GM21825 (cell line): ENCODE results near the gene CACNA1D.

Experiments used
- ATAC-seq: cut with Tn5 transposase; IDR thresholded peaks from one replicate; pipeline ENCODE4 v1.9.1; 2021; ENCODE audit warnings: mild to moderate bottlenecking, moderate library complexity; ENCODE audit not compliant: unreplicated experiment

The CACNA1D gene

DNA sequence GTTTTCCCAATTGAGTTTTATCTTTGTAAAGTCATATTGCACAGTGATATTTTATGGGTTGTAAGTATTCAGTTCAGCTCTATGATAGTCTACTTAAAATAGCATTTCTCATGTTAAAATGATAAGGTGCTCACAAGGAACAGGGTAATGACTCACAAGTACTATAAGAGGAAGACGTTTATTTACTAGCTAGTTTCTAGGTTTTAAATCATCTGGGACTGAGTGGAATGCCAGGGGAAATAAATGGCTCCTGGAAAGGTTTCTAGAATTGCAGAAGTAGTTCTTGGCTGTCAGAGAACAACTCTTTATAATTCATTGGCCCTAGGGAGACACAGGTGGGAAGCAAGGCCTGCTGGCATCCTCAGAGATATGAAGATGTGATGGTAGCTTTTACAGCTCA lies 239.0 kb downstream of the CACNA1D start:
- ATAC-seq, result no peak

- no peak for ATAC-seq
Observed at GRCh38 chr3:53739966-53740365, 245.6 kb downstream of the CACNA1D start.

- no peak for ATAC-seq
Observed at GRCh38 chr3:53740956-53741355, 246.5 kb downstream of the CACNA1D start.

GRCh38 chr3:53744351-53744750 lies 249.9 kb downstream of the CACNA1D start:
- no peak for ATAC-seq

DNA sequence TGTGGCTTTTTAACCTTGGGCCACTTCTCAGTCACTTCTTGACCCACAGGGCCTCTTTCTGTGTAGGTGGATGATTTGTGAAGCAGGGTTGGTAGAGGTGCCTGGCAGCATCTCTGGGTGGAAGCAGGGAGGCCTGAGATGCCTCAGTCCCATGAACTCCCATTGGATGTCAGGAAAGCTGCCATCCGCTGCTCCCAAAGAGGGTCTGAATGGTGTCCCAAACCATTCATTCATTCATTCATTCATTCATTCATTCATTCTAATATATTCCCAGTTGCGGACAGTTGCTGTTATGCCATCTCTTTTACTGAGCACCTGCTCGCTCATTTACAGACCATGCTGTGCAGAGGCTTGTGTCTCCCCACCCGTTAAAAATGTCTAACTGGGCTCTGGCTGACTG lies 253.1 kb downstream of the CACNA1D start:
- ATAC-seq, result no peak

DNA sequence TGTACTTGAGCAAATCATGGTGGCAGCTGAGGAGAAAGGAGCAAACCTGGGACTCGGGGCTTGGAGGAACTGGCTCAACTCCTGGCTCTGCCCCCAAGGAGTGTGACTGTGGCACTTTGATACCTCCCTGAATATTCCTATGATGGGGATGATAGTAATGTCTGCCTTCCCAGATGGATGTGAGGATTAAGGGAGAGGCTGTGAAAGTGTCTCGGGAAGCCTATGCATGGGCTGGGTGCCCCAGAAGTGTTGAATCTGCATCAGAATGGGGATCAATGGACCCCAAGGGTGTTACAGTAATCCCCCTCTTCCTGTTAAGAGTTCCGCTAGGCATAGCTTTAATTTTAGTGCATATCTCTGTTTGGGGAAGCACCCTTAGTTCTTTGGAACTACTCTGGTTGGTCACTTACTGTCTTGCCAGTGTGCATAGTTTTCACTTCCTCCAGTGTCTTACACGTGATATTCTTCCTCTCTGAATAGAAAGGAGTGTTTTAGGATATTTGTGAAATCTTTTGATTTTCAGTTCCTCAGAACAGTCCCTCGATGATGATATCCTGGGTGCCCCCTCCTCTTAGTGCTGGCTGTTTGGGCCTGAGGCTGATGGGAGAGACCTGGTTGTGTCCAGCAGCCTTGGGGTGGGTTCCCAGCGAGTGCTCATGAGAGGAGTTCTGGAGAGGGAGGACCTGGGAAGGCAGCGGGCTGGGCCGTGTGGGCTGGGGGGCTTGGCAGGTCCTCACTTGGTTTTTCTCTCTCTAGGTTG lies 254.3 kb downstream of the CACNA1D start:
- ATAC-seq, result peak; percentile 85

- no peak for ATAC-seq
Observed at GRCh38 chr3:53749448-53749847, 255.0 kb downstream of the CACNA1D start.

DNA sequence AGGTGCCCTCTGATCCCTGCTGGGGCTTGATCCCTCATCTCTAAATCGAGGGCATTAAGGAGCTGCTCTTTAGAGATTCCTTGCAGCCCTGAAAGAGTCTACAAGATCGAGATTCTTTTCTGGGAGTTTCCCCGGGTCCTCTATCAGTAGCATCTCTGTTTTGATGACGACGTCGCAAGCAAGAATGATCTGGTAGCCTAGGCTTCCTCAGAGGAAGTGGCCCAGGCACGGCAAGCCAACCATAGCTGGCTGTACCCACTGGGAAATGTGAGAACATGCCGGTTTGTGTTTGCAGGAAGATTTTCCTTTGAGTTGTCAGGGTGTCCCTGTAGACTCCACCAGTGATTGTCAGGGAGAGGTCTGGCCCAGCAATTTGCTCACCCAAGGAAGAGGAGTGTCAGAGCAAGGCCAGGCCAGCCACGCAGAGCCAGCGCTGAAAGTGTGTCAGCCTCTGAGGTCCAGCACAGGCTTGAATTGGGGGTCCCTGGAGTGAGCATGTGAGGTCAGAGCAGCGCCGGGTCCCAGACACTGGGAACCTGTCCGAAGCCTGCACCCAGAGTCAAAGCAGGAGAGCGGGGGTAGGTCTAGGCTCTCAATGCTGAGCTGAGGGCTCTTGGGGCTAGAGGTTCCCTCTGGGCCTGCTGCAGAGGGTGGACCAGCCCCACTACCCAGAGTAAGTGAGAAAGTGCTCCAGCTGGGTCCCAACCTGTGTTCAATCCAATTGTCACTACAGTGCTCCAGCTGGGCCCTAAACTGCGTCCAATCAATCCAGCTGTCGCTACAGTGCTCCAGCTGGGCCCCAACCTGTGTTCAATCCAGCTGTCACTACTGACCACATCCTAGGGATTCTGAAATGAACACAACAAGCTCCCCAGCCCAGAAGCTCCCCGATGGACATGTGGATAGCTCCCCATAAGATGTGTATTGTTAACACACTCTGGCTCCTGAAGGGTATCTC lies 256.1 kb downstream of the CACNA1D start:
- ATAC-seq, result peak; percentile 26

DNA sequence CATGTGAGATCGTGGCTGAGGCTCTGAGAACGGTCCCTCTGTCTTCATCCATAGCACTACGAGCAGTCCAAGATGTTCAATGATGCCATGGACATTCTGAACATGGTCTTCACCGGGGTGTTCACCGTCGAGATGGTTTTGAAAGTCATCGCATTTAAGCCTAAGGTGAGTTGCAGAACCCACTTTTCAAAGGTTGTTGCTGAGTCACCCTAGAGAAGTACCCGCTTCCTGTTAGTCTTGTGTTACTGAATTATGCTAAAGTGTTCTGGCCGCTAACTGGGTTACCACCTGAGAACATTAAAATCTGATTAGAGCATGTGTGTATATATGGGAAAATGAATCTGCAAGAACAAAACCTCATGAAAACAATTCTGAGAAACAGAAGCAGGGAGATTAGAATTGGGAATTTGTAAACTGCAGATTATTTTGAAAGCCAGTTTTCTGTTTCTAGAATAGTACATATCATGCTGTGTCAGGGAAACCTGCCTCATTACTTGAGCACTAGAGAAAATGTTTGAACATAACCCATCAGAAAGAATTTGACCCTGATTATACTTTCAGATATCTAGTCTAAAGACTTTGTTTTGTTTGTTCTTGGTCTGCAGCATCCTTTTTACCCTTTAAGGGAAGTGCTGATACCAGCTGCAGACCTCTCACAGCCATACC lies 259.2 kb downstream of the CACNA1D start:
- ATAC-seq, result peak; percentile 35

- ATAC-seq, result no peak
Observed at GRCh38 chr3:53754325-53754724, 259.9 kb downstream of the CACNA1D start.

- no peak for ATAC-seq
Observed at GRCh38 chr3:53758846-53759245, 264.4 kb downstream of the CACNA1D start.

GRCh38 chr3:53763353-53763752 lies 268.9 kb downstream of the CACNA1D start:
- no peak for ATAC-seq

- no peak for ATAC-seq
Observed at GRCh38 chr3:53764026-53764775, 269.8 kb downstream of the CACNA1D start.

GRCh38 chr3:53765753-53766152 lies 271.3 kb downstream of the CACNA1D start:
- ATAC-seq, result no peak

DNA sequence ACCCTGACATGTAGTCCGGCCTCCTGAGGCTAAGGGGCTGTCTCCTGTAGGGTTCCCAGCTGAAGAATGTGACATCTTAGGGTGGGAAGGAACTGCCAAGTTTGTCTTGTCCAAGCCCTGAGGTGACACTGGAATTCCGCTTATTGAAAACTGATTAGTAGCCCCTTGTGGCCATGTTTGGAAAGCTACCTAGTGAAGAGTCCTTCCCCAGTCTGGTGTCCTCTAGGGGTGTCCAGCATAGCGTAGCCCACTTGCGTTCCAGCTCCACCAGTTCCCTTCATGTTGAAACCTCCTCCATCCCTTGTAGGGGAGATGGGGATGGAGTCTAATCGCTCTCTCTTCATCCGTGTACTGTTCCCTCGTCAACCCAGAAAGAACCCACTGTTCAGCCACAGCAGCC lies 272.3 kb downstream of the CACNA1D start:
- ATAC-seq, result no peak

GRCh38 chr3:53768478-53769459 lies 274.4 kb downstream of the CACNA1D start:
- no peak for ATAC-seq

- no peak for ATAC-seq
Observed at GRCh38 chr3:53772562-53772961, 278.2 kb downstream of the CACNA1D start.

GRCh38 chr3:53773021-53773436 lies 278.6 kb downstream of the CACNA1D start:
- no peak for ATAC-seq

DNA sequence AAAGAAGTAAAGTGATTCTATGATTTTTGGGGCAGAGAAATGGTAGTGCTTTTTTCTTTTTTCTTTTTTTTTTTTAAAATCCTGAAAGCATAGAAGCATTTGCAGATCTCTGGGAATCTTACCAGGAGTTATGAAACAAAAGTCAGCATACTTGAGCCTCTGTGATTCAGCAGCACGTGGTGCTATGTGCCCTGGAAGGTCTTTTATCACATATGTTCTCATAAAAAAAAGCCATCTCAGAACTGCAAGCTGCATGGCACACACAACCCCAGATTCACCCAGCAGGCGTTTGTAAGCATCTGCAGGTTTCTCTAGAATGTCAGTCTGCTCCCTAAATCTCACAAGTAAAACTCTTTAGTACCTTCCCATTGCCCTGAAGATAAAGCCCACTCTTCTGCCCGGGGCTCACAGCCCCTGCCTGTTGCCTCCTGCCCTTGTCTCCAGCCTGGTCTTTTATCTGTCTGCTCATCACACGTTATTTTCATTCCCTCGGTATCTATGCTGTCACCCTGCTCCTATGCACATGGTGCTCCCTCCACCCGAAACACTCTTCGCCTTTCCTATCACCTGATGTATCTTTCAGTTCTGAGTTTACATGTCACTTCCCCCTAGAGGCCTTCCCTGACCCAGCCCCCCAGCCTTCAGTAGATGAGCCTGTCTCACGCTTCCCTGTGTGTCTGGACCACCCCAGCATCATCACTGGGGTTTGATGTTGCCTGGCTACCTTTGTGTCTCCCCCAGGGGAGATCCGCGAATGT lies 279.4 kb downstream of the CACNA1D start:
- peak; percentile 91 for ATAC-seq
